WI38 (cell line): ENCODE results near the gene KLHL15.

Experiments
- H3K4me3 ChIP-seq: 2 replicates; pipeline ENCODE4 v1.5.1; 2011; ENCODE audit warnings: low read depth, mild to moderate bottlenecking, control low read depth, low read length
- TF ChIP-seq, protein P1 (sequence below): IDR thresholded peaks from 2 replicates; pipeline ENCODE4 v1.5.1; 2012; ENCODE audit warnings: low read depth, mild to moderate bottlenecking, control low read depth, low read length

KLHL15 gene

DNA sequence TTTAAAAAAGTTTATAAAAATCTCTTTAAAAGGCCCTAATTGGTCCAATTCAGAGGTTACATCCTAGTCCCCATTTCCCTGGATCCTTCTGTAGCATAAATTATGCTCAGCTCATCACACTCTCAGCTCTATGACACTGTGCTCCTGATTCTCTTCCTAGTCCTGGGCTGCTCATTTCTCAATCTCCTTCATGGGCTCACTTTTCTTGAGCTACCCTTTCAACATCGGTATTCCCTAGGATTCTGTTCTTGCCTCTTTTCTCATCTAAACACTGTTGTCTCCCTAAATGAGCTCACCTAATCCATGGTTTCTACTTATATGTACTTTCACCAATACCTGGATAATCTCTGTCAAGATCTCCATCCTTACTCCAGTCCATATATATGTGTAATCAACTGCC is 14.7 kb downstream of the KLHL15 start:
- no peak overlapping the region for H3K4me3 ChIP-seq
- TF ChIP-seq, protein P1, sequence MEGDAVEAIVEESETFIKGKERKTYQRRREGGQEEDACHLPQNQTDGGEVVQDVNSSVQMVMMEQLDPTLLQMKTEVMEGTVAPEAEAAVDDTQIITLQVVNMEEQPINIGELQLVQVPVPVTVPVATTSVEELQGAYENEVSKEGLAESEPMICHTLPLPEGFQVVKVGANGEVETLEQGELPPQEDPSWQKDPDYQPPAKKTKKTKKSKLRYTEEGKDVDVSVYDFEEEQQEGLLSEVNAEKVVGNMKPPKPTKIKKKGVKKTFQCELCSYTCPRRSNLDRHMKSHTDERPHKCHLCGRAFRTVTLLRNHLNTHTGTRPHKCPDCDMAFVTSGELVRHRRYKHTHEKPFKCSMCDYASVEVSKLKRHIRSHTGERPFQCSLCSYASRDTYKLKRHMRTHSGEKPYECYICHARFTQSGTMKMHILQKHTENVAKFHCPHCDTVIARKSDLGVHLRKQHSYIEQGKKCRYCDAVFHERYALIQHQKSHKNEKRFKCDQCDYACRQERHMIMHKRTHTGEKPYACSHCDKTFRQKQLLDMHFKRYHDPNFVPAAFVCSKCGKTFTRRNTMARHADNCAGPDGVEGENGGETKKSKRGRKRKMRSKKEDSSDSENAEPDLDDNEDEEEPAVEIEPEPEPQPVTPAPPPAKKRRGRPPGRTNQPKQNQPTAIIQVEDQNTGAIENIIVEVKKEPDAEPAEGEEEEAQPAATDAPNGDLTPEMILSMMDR: no peak

DNA sequence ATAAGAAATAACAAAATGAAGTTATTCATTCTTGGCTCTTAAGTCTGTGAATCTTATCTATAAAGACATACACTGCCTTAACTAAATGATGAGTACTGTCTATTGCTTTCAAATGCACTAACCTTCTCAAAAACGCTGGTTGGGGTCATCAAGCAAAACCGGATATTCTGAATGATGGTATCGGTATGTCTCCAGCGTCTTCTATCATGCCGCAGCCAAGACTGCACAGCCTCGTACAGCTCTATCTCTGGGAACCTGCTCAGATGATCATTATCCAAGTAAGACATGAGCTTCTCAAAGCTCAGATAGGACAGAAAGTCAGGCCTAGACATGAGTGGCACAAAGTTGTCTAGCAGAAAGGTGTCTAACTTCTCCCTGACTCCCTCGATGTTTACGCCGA is 21.1 kb downstream of the KLHL15 start:
- no peak overlapping the region for H3K4me3 ChIP-seq
- TF ChIP-seq, protein P1: no peak

DNA sequence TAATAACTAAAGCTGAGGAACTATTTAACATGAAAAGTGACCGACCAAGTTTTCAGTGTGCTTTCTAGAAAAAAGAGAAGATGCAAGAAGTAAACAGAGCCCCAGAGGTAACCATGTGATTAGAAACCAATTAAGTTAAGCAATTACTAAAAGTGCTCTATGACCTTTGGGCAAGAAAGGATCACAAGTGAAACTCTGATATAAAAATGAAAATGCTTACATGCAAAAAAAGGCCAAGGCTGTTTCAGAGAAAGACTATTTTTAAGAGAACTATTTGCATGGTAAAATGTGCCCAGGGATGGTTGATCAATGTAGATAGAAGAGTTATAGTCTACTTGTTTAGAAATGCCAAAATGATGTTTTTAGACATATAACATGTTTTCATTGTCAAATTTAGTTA is 22.0 kb downstream of the KLHL15 start:
- TF ChIP-seq, protein P1: no peak
- no peak overlapping the region for H3K4me3 ChIP-seq

DNA sequence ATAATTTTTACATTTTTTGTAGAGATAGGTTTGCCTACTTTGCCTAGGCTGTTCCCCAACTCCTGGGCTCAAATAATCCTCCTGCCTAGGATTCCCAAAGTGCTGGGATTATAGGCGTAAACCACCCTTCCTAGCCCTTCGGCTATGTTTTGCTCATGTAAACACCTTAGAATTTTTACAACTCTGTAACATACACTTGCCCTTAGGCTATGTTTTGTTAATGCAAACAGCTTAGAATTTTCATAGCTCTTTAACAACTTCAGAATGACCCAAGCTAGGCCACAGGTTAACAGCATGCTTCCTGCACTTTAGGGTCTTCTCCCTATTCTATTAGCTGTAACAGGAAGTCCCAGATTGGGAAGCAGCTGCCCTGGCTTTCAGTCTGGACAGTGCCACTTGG is 24.2 kb downstream of the KLHL15 start:
- no peak overlapping the region for H3K4me3 ChIP-seq
- TF ChIP-seq, protein P1: no peak

DNA sequence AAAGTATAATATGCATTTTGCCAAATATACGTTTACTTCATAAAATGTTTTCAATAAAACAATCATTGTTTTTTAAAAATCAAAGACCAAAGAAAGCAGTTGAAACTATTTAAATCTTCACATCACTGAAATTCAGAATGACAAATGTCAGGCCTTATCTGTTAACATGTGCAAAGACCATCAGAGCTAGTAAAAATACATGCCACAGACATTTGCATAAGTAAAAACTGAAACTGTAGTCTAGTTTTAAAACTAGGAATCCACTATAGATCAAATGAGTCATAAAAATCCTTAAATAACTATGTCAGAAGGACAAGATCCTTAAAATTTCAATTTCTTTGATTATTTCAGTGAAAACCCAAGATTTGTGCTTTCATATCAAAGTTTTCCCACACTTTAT is 24.8 kb downstream of the KLHL15 start:
- H3K4me3 ChIP-seq: no peak overlapping the region
- TF ChIP-seq, protein P1: no peak

DNA sequence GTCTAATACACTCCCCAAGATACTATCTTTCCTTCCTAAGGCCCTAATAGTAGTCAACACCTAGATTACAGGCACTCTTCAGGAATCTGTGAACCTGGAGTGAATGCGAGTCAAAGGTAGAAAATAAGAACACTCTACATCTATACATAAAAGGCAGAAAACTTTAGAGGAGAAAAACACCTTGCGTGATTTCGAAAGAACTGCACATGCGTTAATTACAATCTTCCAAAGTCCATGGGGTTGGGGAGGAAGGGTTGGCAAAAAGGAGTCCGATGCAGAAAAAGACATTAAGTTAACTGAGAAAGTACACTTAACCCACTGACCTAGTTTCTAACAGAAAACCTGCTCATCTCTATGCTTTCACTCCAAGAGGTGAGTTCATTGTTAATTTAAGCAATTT is 27.3 kb downstream of the KLHL15 start:
- TF ChIP-seq, protein P1: no peak

DNA sequence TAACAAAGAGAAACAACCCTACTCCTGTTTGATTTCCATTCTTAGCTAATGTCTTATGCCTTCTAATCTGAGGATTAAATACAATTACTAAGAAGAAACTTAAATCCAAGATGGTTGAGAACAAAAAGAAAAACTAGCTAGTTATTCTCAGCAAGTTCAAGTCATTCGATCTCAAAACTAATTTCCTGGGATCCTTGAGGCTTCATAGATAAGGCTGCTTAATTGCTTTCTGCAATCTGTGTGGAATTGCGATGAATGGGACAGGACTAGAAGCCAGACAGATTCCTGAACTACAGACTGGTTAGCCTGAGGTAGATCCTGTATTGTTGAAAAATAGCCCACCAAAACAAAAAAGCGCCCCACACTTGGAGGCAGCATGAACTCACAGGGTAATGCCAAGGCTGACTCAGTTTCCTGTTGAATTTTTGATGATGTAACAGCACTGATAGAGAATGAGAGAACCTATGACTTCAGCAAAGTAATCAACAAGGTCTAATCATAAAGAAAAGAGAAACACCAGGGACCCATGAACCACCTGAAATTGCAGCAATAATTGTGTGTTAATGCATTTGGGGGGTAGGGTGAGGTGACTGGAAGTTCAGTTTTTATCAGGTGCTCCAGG is 33.9 kb downstream of the KLHL15 start:
- TF ChIP-seq, protein P1: no peak
- H3K4me3 ChIP-seq: no peak overlapping the region

More for the DNA sequence above, 27.3 kb downstream of the KLHL15 start:
- H3K4me3 ChIP-seq: no peak overlapping the region
